ENCODE data around the gene JUP. TPM values are rescaled to one million over a fixed set of nuclear protein-coding genes. Genes with fewer than 3 reads are reported as not detected.

JUP gene
- total and polyA plus RNA-seq, 2 of the 4 experiments (the other 2 are of a cell fraction) = 12.9 to 27.3 TPM

DNA sequence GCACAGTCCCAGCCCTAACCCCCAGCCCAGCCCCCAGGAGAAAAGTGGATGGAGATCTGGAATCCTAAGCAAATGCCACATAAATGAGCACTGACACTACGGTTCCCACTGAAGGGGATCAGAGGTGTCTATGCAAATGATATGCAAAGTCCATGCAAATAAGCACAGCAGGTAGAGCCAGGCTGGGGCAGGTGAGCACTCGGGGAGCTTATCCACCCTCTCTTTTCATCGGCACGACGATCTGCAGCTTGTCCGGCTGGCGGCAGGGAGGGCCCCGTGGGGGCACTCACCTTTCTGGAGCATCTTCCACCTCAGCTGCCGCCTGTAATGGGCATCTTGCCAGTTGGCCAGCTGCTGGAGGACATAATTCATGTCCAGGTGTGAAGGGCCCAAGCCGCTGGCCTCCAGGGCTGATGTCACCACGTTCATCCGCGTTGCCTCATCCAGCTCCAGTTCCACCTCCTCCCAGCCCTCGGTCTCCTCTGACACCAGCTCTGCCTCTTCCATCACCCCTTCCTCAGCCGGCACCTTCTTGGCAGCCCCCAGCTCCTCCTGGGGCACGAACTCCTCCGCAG lies 61.9 kb downstream of the JUP start:
- no peaks in the 10 kb centered on the region for H3K4me1 ChIP-seq (ENCODE audit: control insufficient read depth, insufficient read depth, low read length)
- intact Hi-C loops (cut with micrococcal nuclease) (no loop called here), dilution Hi-C loops (cut with HindIII; ENCODE audit: low sequenced_read_pairs, unreplicated experiment) (no loop called here), in situ Hi-C loops (cut with MboI; ENCODE audit: low sequenced_read_pairs) (no loop called here)
- H3K9me3 ChIP-seq (ENCODE audit: control insufficient read depth, insufficient read depth, low read length) = no peaks in the 10 kb centered on the region
- no peaks in the 10 kb centered on the region for H3K36me3 ChIP-seq (ENCODE audit: control insufficient read depth, insufficient read depth, low read length)
- BruUV-seq (replicated peaks) = no TSS peak
- 51% methylated on average over 8 of the region's 17 CpGs; no CpG with 5 or more reads in 1 of the 2 experiments for WGBS, 2 experiments (ENCODE audit: extremely low coverage in 2 of 2, insufficient read length in 1 of 2)
- no peak overlapping the region for H2AFZ ChIP-seq (replicated peaks; ENCODE audit: low read length, poor library complexity)
- no peak overlapping the region for H2BK20ac ChIP-seq (ENCODE audit: low read depth, low read length)
- no peak overlapping the region for H4K8ac ChIP-seq (ENCODE audit: low read depth in 2 of 2, low read length in 2 of 2)
- ChIA-PET CTCF (interaction anchor here (0.6 to 1.0 kb wide), 2 partner anchors 26 to 35 kb away, joined by 3 to 5 read pairs; no protein-coding TSS in a partner anchor), POLR2A (ENCODE audit: unreplicated experiment) (no interaction called here)
- no peak overlapping the region for H3K56ac ChIP-seq (ENCODE audit: extremely low read depth, insufficient read depth, low read length)
- H3K27ac ChIP-seq (ENCODE audit: insufficient read depth, low read length) = no peak overlapping the region
- no peak overlapping the region for H2BK15ac ChIP-seq (ENCODE audit: low read depth, low read length)
- H3K18ac ChIP-seq (ENCODE audit: low read depth, low read length) = no peak overlapping the region
- H4K20me1 ChIP-seq (ENCODE audit: insufficient read depth, low read length) = no peaks in the 10 kb centered on the region
- H3K4me2 ChIP-seq (ENCODE audit: low read depth, low read length) = no peak overlapping the region
- DNase-seq = no peak
- no peak overlapping the region for H4K91ac ChIP-seq (ENCODE audit: insufficient read depth, low read depth, low read length)
- no peak overlapping the region for H3K9ac ChIP-seq (ENCODE audit: low read depth, low read length)
- no peak overlapping the region for H3K4ac ChIP-seq (ENCODE audit: low read depth, low read length)
- H3K9me1 ChIP-seq (ENCODE audit: insufficient read depth, low read length) = no peaks in the 10 kb centered on the region
- no peak overlapping the region for H3K14ac ChIP-seq (replicated peaks; ENCODE audit: low read depth, low read length)
- H2BK120ac ChIP-seq (ENCODE audit: low read depth, low read length) = no peak overlapping the region
- H3K23ac ChIP-seq (ENCODE audit: low read depth, low read length) = no peak overlapping the region
- no peak overlapping the region for H3K4me3 ChIP-seq (ENCODE audit: insufficient read depth, low read depth, low read length)
- H4K5ac ChIP-seq (ENCODE audit: low read depth, low read length) = no peak overlapping the region
- no peak overlapping the region for H2BK5ac ChIP-seq (ENCODE audit: low read depth, low read length, poor library complexity, severe bottlenecking)
- H3K79me1 ChIP-seq (ENCODE audit: low read depth in 1 of 2, low read length in 2 of 2) = no peaks in the 10 kb centered on the region
- H2AK5ac ChIP-seq (ENCODE audit: low read depth, low read length) = no peak overlapping the region
- no peak overlapping the region for H2AK9ac ChIP-seq (replicated peaks; ENCODE audit: low read depth, low read length, poor library complexity)
- ATAC-seq (ENCODE audit: low read depth) = no peak
- TF ChIP-seq MAZ (IDR thresholded peaks at IDR 0.05; ENCODE audit: borderline replicate concordance, low read depth, low read length) (no peak), BHLHE40 (IDR thresholded peaks at IDR 0.05; ENCODE audit: low read depth, low read length) (no peak), POLR2A (IDR thresholded peaks at IDR 0.05; ENCODE audit: low read depth, low read length) (no peak), NFE2L2 (IDR thresholded peaks at IDR 0.05; ENCODE audit: low read depth, low read length) (no peak), ELK1 (IDR thresholded peaks at IDR 0.05; ENCODE audit: borderline replicate concordance, low read depth, low read length) (no peak), MAFK (IDR thresholded peaks at IDR 0.05; ENCODE audit: low read depth, low read length) (no peak), CHD1 (IDR thresholded peaks at IDR 0.05; ENCODE audit: low read depth, low read length) (no peak), RFX5 (IDR thresholded peaks at IDR 0.05; ENCODE audit: low read depth, low read length) (no peak), MXI1 (IDR thresholded peaks at IDR 0.05; ENCODE audit: borderline replicate concordance, low read depth, low read length) (no peak), RCOR1 (IDR thresholded peaks at IDR 0.05; ENCODE audit: insufficient replicate concordance, low read length) (no peak), FOS (IDR thresholded peaks at IDR 0.05; ENCODE audit: low read depth, low read length) (no peak), SMC3 (IDR thresholded peaks at IDR 0.05; ENCODE audit: low read depth, low read length) (no peak)
- TF ChIP-seq, protein P1, sequence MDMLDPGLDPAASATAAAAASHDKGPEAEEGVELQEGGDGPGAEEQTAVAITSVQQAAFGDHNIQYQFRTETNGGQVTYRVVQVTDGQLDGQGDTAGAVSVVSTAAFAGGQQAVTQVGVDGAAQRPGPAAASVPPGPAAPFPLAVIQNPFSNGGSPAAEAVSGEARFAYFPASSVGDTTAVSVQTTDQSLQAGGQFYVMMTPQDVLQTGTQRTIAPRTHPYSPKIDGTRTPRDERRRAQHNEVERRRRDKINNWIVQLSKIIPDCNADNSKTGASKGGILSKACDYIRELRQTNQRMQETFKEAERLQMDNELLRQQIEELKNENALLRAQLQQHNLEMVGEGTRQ (IDR thresholded peaks at IDR 0.05; ENCODE audit: low read depth, low read length) = no peak
- TF ChIP-seq, protein P2, sequence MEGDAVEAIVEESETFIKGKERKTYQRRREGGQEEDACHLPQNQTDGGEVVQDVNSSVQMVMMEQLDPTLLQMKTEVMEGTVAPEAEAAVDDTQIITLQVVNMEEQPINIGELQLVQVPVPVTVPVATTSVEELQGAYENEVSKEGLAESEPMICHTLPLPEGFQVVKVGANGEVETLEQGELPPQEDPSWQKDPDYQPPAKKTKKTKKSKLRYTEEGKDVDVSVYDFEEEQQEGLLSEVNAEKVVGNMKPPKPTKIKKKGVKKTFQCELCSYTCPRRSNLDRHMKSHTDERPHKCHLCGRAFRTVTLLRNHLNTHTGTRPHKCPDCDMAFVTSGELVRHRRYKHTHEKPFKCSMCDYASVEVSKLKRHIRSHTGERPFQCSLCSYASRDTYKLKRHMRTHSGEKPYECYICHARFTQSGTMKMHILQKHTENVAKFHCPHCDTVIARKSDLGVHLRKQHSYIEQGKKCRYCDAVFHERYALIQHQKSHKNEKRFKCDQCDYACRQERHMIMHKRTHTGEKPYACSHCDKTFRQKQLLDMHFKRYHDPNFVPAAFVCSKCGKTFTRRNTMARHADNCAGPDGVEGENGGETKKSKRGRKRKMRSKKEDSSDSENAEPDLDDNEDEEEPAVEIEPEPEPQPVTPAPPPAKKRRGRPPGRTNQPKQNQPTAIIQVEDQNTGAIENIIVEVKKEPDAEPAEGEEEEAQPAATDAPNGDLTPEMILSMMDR (conservative IDR thresholded peaks at IDR 0.05; ENCODE audit: low read depth, low read length) = no peak
- H3K27me3 ChIP-seq (ENCODE audit: control insufficient read depth, insufficient read depth, low read length) = peaks cover 13% of the 10 kb centered on the region
